ENCODE measurements around the gene FZD8. TPM values are rescaled to one million over a fixed set of nuclear protein-coding genes. Genes with fewer than 3 reads are reported as not detected.

The FZD8 gene
- total RNA-seq, 2 donors from 2014 or later, result 11.0 to 11.7 TPM

DNA sequence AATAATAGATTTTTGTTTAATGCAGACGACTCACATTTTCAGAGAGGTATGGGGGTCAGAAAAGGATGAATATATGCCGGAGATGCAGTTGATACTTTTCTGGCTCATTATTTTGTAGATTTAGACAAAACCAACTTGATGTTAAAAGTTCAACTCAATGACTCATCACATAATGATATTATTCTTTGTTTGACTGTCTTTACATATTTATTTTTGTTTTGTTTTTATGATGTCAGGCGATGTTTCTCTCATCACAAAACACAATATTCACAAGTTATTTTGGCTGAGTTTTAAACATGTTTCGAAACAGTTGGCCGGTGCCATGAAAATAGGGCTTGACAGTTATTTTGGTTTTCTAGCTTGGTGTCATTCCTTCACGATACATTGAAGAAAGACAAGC lies 35.7 kb downstream of the FZD8 start:
- DNase-seq, result no peak
- no peak overlapping the region for H3K4me3 ChIP-seq
- no peak overlapping the region for H3K27ac ChIP-seq
- intact Hi-C loops (cut with DNase I), result no loop called here
- no peaks in the 10 kb centered on the region for H3K36me3 ChIP-seq
- H3K9ac ChIP-seq (ENCODE audit: low read depth in 2 of 2, low read length in 2 of 2), result no peak overlapping the region
- H3K27me3 ChIP-seq, result peaks cover 16% of the 10 kb centered on the region
- no peaks in the 10 kb centered on the region for H3K9me3 ChIP-seq
- H3K4me1 ChIP-seq, result no peaks in the 10 kb centered on the region
- TF ChIP-seq, protein P1, sequence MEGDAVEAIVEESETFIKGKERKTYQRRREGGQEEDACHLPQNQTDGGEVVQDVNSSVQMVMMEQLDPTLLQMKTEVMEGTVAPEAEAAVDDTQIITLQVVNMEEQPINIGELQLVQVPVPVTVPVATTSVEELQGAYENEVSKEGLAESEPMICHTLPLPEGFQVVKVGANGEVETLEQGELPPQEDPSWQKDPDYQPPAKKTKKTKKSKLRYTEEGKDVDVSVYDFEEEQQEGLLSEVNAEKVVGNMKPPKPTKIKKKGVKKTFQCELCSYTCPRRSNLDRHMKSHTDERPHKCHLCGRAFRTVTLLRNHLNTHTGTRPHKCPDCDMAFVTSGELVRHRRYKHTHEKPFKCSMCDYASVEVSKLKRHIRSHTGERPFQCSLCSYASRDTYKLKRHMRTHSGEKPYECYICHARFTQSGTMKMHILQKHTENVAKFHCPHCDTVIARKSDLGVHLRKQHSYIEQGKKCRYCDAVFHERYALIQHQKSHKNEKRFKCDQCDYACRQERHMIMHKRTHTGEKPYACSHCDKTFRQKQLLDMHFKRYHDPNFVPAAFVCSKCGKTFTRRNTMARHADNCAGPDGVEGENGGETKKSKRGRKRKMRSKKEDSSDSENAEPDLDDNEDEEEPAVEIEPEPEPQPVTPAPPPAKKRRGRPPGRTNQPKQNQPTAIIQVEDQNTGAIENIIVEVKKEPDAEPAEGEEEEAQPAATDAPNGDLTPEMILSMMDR (IDR thresholded peaks at IDR 0.05), result no peak

DNA sequence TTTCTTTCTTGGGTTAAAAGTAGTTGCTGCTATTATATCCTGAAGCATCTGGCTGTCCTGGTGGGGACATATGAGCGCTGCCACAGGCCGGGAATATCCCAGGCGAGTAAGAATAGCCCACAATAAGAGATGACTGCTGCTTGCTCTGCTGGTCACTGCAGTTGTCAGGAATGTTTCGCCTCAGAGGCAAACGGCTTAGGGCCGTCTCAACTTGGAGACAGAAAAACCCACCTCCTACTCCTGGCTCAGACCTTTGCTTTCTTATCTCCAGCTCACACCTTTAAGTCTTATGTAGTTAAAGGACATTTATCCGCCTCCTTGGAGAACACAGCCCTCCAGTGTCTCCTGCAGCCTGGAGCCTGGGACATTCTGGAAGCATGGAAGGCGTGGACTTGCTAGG lies 36.9 kb downstream of the FZD8 start, which contains the start of gene GJD4:
TSS of gene GJD4 (plus strand) at position 151 of the 400 bp plus-strand sequence. CDS start at position 378, 227 bp downstream.
- Histone ChIP-seq H3K27me3 (peaks cover 16% of the 10 kb centered on the region), H3K4me3 (no peak within 1 kb of the TSS), H3K27ac (no peak within 1 kb of the TSS), H3K4me1 (no peaks in the 10 kb centered on the region), H3K36me3 (no peaks in the 10 kb centered on the region), H3K9ac (ENCODE audit: low read depth in 2 of 2, low read length in 2 of 2) (no peak within 1 kb of the TSS), H3K9me3 (no peaks in the 10 kb centered on the region)
- intact Hi-C loops (cut with DNase I), result no loop called here
- no peak for DNase-seq
- TF ChIP-seq, protein P1 (IDR thresholded peaks at IDR 0.05), result no peak

GRCh38 chr10:35600193-35600592 lies 41.9 kb downstream of the FZD8 start:
- Histone ChIP-seq H3K36me3 (no peaks in the 10 kb centered on the region), H3K9ac (ENCODE audit: low read depth in 2 of 2, low read length in 2 of 2) (no peak overlapping the region), H3K4me1 (no peaks in the 10 kb centered on the region), H3K27ac (no peak overlapping the region), H3K4me3 (no peak overlapping the region), H3K9me3 (no peaks in the 10 kb centered on the region), H3K27me3 (no peaks in the 10 kb centered on the region)
- intact Hi-C loops (cut with DNase I), result no loop called here
- TF ChIP-seq, protein P1 (IDR thresholded peaks at IDR 0.05), result no peak
- DNase-seq, result no peak

GRCh38 chr10:35598379-35598778 lies 43.7 kb downstream of the FZD8 start:
- H3K36me3 ChIP-seq, result no peaks in the 10 kb centered on the region
- no peak for DNase-seq
- H3K9ac ChIP-seq (ENCODE audit: low read depth in 2 of 2, low read length in 2 of 2), result no peak overlapping the region

GRCh38 chr10:35595106-35595505 lies 47.0 kb downstream of the FZD8 start:
- TF ChIP-seq, protein P1 (IDR thresholded peaks at IDR 0.05), result no peak
- no peaks in the 10 kb centered on the region for H3K36me3 ChIP-seq
- H3K9ac ChIP-seq (ENCODE audit: low read depth in 2 of 2, low read length in 2 of 2), result no peak overlapping the region
- H3K27me3 ChIP-seq, result no peaks in the 10 kb centered on the region
- no peaks in the 10 kb centered on the region for H3K4me1 ChIP-seq
- H3K4me3 ChIP-seq, result no peak overlapping the region
- intact Hi-C loops (cut with DNase I), result no loop called here
- no peak overlapping the region for H3K27ac ChIP-seq
- no peaks in the 10 kb centered on the region for H3K9me3 ChIP-seq
- no peak for DNase-seq

More at GRCh38 chr10:35598379-35598778, 43.7 kb downstream of the FZD8 start:
- Histone ChIP-seq H3K27ac (no peak overlapping the region), H3K27me3 (no peaks in the 10 kb centered on the region), H3K9me3 (no peaks in the 10 kb centered on the region), H3K4me1 (no peaks in the 10 kb centered on the region), H3K4me3 (no peak overlapping the region)
- intact Hi-C loops (cut with DNase I), result no loop called here
- TF ChIP-seq, protein P1 (IDR thresholded peaks at IDR 0.05), result peak; percentile 14

Data from colonic mucosa (tissue), 4 donors.